Neuronal stem cell (in vitro differentiated cells): Measurements from ENCODE around the gene XPO4.
A peak's percentile ranks its signal among the peaks of the same experiment; 100 is the strongest.
"Not testable (repeated sequence)": the region's sequence is repeated elsewhere in the genome, so short reads cannot be mapped to it uniquely, and the experiment has no call there.

Experiments used
- DNase-seq: peaks from one replicate; pipeline ENCODE4 v3.0.0-alpha.2; 2013; ENCODE audit warnings: low spot score
- H2AFZ ChIP-seq: one replicate; pipeline ENCODE4 v1.6.1; 2013; ENCODE audit warnings: mild to moderate bottlenecking, low read length, inconsistent platforms
- H2AK5ac ChIP-seq: 2 replicates; pipeline ENCODE4 v1.6.1; 2013; ENCODE audit warnings: low read depth, mild to moderate bottlenecking, inconsistent platforms, low read length, moderate library complexity, mixed read lengths
- H2BK120ac ChIP-seq: 2 replicates; pipeline ENCODE4 v1.6.1; 2013; ENCODE audit warnings: low read depth, mild to moderate bottlenecking, inconsistent platforms, low read length, moderate library complexity, mixed read lengths
- H2BK12ac ChIP-seq: one replicate; pipeline ENCODE4 v1.6.1; 2013; ENCODE audit warnings: low read length, inconsistent platforms
- H2BK15ac ChIP-seq: 2 replicates; pipeline ENCODE4 v1.6.1; 2013; ENCODE audit warnings: mild to moderate bottlenecking, low read length, inconsistent platforms, mixed read lengths
- H2BK5ac ChIP-seq: one replicate; pipeline ENCODE4 v1.6.1; 2013; ENCODE audit warnings: inconsistent platforms, mild to moderate bottlenecking, low read length, moderate library complexity
- H3K14ac ChIP-seq: one replicate; pipeline ENCODE4 v1.6.1; 2013; ENCODE audit warnings: low read length, inconsistent platforms
- H3K18ac ChIP-seq: 2 replicates; pipeline ENCODE4 v1.6.1; 2013; ENCODE audit warnings: low read length, inconsistent platforms
- H3K23ac ChIP-seq: 2 replicates; pipeline ENCODE4 v1.6.1; 2013; ENCODE audit warnings: low read depth, mild to moderate bottlenecking, mixed read lengths, low read length, inconsistent platforms; ENCODE audit not compliant: poor library complexity
- H3K27ac ChIP-seq: replicated peaks from 3 replicates; pipeline ENCODE4 v1.5.1; 2013; ENCODE audit warnings: low read length, inconsistent platforms
- H3K27me3 ChIP-seq, 3 experiments: 2 replicates each; pipeline ENCODE4 v1.6.1; 2013; ENCODE audit warnings: low read length in 3 of 3, mild to moderate bottlenecking in 2 of 3, inconsistent platforms in 1 of 3, low read depth in 1 of 3, mixed read lengths in 1 of 3, moderate library complexity in 1 of 3; ENCODE audit not compliant: control insufficient read depth in 3 of 3, insufficient read depth in 3 of 3
- H3K36me3 ChIP-seq, 2 donors: replicated peaks in 1 of 2; 2 replicates each; pipeline ENCODE4 v1.6.1; 2013; ENCODE audit warnings: low read length in 2 of 2; ENCODE audit not compliant: control insufficient read depth in 2 of 2, insufficient read depth in 2 of 2
- H3K4ac ChIP-seq: 2 replicates; pipeline ENCODE4 v1.6.1; 2013; ENCODE audit warnings: inconsistent platforms, mild to moderate bottlenecking, low read length, moderate library complexity
- H3K4me1 ChIP-seq, 2 donors: 1 replicate in 1 of 2; 2 replicates in 1 of 2; pipeline ENCODE4 v1.6.1; 2013; ENCODE audit warnings: low read length in 2 of 2, low read depth in 1 of 2; ENCODE audit not compliant: control insufficient read depth in 2 of 2, insufficient read depth in 1 of 2
- H3K4me2 ChIP-seq: one replicate; pipeline ENCODE4 v1.6.1; 2013; ENCODE audit warnings: mild to moderate bottlenecking, low read length, inconsistent platforms; ENCODE audit not compliant: insufficient read depth, poor library complexity, severe bottlenecking
- H3K4me3 ChIP-seq, 2 donors: 2 replicates each; pipeline ENCODE4 v1.5.1; 2013; ENCODE audit warnings: low read length in 2 of 2, mild to moderate bottlenecking in 2 of 2, inconsistent platforms in 1 of 2, moderate library complexity in 1 of 2
- H3K79me1 ChIP-seq: one replicate; pipeline ENCODE4 v1.6.1; 2013; ENCODE audit warnings: low read depth, mild to moderate bottlenecking, inconsistent platforms, low read length, moderate library complexity
- H3K9ac ChIP-seq: one replicate; pipeline ENCODE4 v1.6.1; 2013; ENCODE audit warnings: mild to moderate bottlenecking, low read depth, low read length, inconsistent platforms; ENCODE audit not compliant: poor library complexity
- H3K9me3 ChIP-seq, 2 donors: replicated peaks in 1 of 2; 2 replicates each; pipeline versions ENCODE3 to v1.6.1; 2013; ENCODE audit warnings: low read length in 2 of 2, mild to moderate bottlenecking in 2 of 2, inconsistent platforms in 1 of 2, low read depth in 1 of 2, mixed read lengths in 1 of 2, moderate library complexity in 1 of 2; ENCODE audit not compliant: control insufficient read depth in 2 of 2, insufficient read depth in 1 of 2
- H4K8ac ChIP-seq: one replicate; pipeline ENCODE4 v1.6.1; 2013; ENCODE audit warnings: low read depth, mild to moderate bottlenecking, inconsistent platforms, low read length, moderate library complexity
- H4K91ac ChIP-seq: one replicate; pipeline ENCODE4 v1.6.1; 2013; ENCODE audit warnings: low read length, low read depth, mild to moderate bottlenecking, inconsistent platforms; ENCODE audit not compliant: poor library complexity
- WGBS, 2 donors: extraction: QIAGEN DNeasy Blood & Tissue Kit; methylation state at CpG; one replicate each; pipeline ENCODE4 v1.1.7; 2013; ENCODE audit warnings: missing lambda C conversion rate in 2 of 2, mixed read lengths in 1 of 2; ENCODE audit not compliant: insufficient read length in 2 of 2, insufficient replicate concordance in 1 of 2; ENCODE audit errors: extremely low coverage in 2 of 2; 5-methylcytosine and 5-hydroxymethylcytosine counted together

XPO4 gene

DNA sequence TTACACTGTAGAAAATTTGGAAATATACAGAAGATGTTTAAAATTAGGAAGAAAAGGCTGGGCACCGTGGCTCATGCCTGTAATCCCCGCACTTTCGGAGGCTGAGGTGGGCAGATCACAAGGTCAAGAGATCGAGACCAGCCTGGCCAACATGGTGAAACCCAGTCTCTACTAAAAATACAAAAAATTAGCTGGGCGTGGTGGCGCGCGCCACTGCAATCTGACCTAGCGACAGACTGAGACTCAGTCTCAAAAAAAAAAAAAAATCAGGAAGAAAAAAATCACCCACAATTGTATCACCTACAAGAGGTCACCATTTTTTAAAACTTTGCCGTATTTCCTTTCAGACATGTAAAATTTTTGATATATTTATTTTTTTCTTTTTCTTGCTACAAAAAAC, 38.0 kb upstream of the XPO4 start:
- not testable (repeated sequence) for H4K8ac ChIP-seq, H2BK120ac ChIP-seq, H3K79me1 ChIP-seq, H2AK5ac ChIP-seq, H3K4me2 ChIP-seq, H3K23ac ChIP-seq, H3K4me1 ChIP-seq, H2BK5ac ChIP-seq, H2AFZ ChIP-seq, H3K27ac ChIP-seq, H3K18ac ChIP-seq, H2BK15ac ChIP-seq, H2BK12ac ChIP-seq, H3K9me3 ChIP-seq, H3K4ac ChIP-seq, DNase-seq, H3K4me3 ChIP-seq, H4K91ac ChIP-seq, H3K36me3 ChIP-seq, H3K27me3 ChIP-seq, H3K9ac ChIP-seq, H3K14ac ChIP-seq
- no CpG with 5 or more reads among the region's 10 CpGs for WGBS, 2 donors

DNA sequence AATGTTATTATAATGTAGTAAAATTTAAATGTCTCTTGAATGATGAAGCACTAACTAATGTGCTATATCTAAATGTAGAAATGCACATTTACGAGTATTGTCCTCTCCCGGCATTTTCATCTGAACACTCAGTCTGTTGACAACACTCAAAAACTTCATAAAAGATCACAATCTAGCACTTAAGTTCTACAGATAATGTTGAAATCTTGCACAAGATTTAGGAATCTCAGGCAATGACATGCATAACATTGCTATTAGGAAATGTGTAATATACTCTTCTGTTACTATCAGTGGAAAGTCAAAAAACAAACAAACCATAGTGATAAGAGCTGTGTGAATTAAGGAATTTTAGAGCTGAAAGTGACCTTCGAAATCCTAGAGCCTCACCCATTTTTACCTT, 37.5 kb upstream of the XPO4 start:
- Histone ChIP-seq H3K18ac (no peak overlapping the region), H3K27ac (no peak overlapping the region), H2BK5ac (no peak overlapping the region), H3K79me1 (no peaks in the 10 kb centered on the region), H2AK5ac (no peak overlapping the region), H4K8ac (no peak overlapping the region), H4K91ac (no peak overlapping the region), H3K4me1 (peaks cover 0 to 4% of the 10 kb centered on the region in 2 donors), H2BK15ac (no peak overlapping the region), H3K4me2 (no peak overlapping the region), H2BK120ac (no peak overlapping the region), H3K4me3 (no peak overlapping the region), H3K4ac (no peak overlapping the region), H3K14ac (no peak overlapping the region), H3K23ac (no peak overlapping the region), H2AFZ (peak overlapping the region; percentile 70), H3K27me3 (peaks cover 0 to 2% (median 2%) of the 10 kb centered on the region in 3 experiments), H3K36me3 (no peaks in the 10 kb centered on the region), H3K9me3 (no peaks in the 10 kb centered on the region), H2BK12ac (no peak overlapping the region), H3K9ac (no peak overlapping the region)
- no peak for DNase-seq
- no CpG with 5 or more reads among the region's 3 CpGs for WGBS, 2 donors

DNA sequence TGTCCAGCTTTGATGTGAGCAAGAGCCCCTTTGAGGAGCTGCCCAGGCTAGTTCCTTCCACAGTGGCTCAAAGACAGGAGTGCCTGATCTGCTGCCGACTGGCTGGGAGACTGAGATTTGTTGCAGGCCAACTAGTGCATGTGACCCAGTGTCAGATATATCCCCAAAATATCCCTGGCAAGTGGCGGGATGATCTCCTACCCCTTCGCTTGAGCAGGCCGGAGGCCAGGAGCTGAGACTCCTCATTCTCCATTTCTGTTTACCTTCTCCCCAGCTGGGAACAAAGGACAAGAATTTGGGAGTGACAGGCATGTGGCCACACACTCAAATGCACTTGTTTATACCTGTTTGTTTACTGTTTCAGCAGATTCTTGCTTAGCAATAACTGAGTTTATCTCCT, 37.1 kb upstream of the XPO4 start:
- Histone ChIP-seq H3K27ac (no peak overlapping the region), H3K23ac (no peak overlapping the region), H4K91ac (no peak overlapping the region), H3K18ac (no peak overlapping the region), H3K9ac (no peak overlapping the region), H3K4me2 (no peak overlapping the region), H3K36me3 (no peaks in the 10 kb centered on the region), H2AK5ac (no peak overlapping the region), H2BK15ac (no peak overlapping the region), H3K27me3 (peaks cover 0 to 2% (median 0%) of the 10 kb centered on the region in 3 experiments), H3K4ac (no peak overlapping the region), H3K79me1 (no peaks in the 10 kb centered on the region), H2BK120ac (no peak overlapping the region), H3K14ac (no peak overlapping the region), H4K8ac (no peak overlapping the region), H2AFZ (peak overlapping the region; percentile 70), H2BK5ac (no peak overlapping the region), H3K4me1 (peaks cover 0 to 4% of the 10 kb centered on the region in 2 donors), H3K4me3 (no peak overlapping the region), H3K9me3 (no peaks in the 10 kb centered on the region), H2BK12ac (no peak overlapping the region)
- no CpG with 5 or more reads among the region's 4 CpGs for WGBS, 2 donors
- DNase-seq, result no peak

DNA sequence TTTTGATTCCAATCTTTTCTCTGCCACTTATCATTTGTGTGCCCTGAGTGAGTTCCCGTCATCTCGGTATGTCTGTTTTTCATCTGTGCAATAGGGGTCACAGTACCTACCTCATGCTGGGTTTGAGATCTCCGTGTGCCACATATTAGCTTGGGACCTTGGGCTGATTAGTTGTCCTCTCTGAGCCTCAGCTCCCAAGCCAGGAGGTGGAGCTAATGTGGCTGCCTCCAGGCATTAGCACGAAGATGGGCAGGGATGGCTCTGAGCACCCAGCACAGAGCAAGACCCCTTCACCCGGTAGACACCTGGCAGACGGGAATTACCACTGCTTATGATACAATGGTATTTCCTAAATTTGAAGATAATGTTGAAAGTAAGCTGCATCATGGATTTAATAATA, 35.8 kb upstream of the XPO4 start:
- Histone ChIP-seq H3K27me3 (peaks cover 0 to 2% (median 0%) of the 10 kb centered on the region in 3 experiments), H3K23ac (no peak overlapping the region), H4K8ac (no peak overlapping the region), H3K9me3 (no peaks in the 10 kb centered on the region), H2BK5ac (no peak overlapping the region), H3K4me2 (no peak overlapping the region), H3K4me1 (peaks cover 0 to 4% of the 10 kb centered on the region in 2 donors), H3K4me3 (no peak overlapping the region), H3K79me1 (no peaks in the 10 kb centered on the region), H3K27ac (no peak overlapping the region), H2AFZ (no peak overlapping the region), H2AK5ac (no peak overlapping the region), H2BK120ac (no peak overlapping the region), H3K36me3 (no peaks in the 10 kb centered on the region), H3K18ac (no peak overlapping the region), H3K14ac (no peak overlapping the region), H3K4ac (no peak overlapping the region), H2BK12ac (no peak overlapping the region), H4K91ac (no peak overlapping the region), H2BK15ac (no peak overlapping the region), H3K9ac (no peak overlapping the region)
- no CpG with 5 or more reads among the region's 6 CpGs for WGBS, 2 donors
- DNase-seq, result no peak
